ENCODE measurements around the gene ITGAV. TPM values are rescaled to one million over a fixed set of nuclear protein-coding genes. Genes with fewer than 3 reads are reported as not detected.

ITGAV gene
- total and polyA plus RNA-seq, 7 donors: 3.6 to 117 (median 67.1) TPM

DNA sequence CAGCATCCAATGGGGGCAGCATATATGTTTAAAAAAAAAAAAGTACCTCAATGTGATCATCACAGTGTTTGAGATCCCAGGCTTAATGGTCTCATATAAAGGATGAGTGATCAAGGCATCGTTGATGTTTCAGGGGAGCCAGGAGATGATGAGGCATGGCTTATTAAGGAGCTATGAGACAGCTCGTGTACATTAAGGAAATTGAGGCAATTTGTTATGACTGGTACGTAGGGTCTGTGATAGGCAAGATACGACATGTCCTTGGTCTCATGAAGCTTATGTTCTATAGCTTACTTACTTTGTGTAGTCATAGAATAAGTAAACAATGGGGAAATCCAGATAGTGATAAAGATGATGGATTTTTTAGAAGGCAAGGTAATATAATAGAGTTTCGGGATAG, 54.9 kb downstream of the ITGAV start:
- peaks cover 0 to 56% (median 0%) of the 10 kb centered on the region in 4 donors for H3K36me3 ChIP-seq
- no peaks in the 10 kb centered on the region for H3K27me3 ChIP-seq
- H3K9me3 ChIP-seq: no peaks in the 10 kb centered on the region
- WGBS, 2 donors: 86 to 95% methylated on average over 5 of the region's 5 CpGs
- TF ChIP-seq, protein P1, sequence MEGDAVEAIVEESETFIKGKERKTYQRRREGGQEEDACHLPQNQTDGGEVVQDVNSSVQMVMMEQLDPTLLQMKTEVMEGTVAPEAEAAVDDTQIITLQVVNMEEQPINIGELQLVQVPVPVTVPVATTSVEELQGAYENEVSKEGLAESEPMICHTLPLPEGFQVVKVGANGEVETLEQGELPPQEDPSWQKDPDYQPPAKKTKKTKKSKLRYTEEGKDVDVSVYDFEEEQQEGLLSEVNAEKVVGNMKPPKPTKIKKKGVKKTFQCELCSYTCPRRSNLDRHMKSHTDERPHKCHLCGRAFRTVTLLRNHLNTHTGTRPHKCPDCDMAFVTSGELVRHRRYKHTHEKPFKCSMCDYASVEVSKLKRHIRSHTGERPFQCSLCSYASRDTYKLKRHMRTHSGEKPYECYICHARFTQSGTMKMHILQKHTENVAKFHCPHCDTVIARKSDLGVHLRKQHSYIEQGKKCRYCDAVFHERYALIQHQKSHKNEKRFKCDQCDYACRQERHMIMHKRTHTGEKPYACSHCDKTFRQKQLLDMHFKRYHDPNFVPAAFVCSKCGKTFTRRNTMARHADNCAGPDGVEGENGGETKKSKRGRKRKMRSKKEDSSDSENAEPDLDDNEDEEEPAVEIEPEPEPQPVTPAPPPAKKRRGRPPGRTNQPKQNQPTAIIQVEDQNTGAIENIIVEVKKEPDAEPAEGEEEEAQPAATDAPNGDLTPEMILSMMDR (IDR thresholded peaks at IDR 0.05): no peak
- no peak for TF ChIP-seq EP300 (IDR thresholded peaks at IDR 0.05)
- TF ChIP-seq POLR2AphosphoS5 (IDR thresholded peaks at IDR 0.05): no peak
- no peak for TF ChIP-seq POLR2A (IDR thresholded peaks at IDR 0.05)
- no peak overlapping the region for H3K27ac ChIP-seq
- H3K4me1 ChIP-seq: no peaks in the 10 kb centered on the region
- H3K4me3 ChIP-seq: no peak overlapping the region
- no peak for DNase-seq
- intact Hi-C loops (cut with DNase I): no loop called here

DNA sequence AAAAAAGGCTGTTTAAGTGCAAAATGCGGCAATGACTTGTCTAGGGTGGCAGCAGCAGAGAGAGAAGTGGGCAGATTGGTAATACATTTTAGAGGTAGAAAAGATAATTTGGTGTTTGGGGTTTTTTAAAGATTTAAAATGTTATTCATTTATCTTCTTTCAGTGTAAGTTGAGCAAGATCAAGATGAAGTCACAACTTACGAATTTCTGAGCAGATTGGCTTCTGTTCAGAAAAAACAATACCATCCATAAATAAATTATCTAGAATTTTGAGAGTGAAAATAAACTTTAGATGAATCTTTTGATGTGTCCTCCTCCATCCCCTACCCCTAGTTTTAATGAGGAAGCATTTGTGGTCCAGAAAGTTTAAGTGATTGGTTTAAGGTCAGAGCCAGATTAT, 56.1 kb downstream of the ITGAV start:
- intact Hi-C loops (cut with DNase I): no loop called here
- 87 to 89% methylated on average over 2 of the region's 2 CpGs for WGBS, 2 donors
- TF ChIP-seq, protein P1 (IDR thresholded peaks at IDR 0.05): no peak
- TF ChIP-seq POLR2AphosphoS5 (IDR thresholded peaks at IDR 0.05): no peak
- TF ChIP-seq POLR2A (IDR thresholded peaks at IDR 0.05): no peak

DNA sequence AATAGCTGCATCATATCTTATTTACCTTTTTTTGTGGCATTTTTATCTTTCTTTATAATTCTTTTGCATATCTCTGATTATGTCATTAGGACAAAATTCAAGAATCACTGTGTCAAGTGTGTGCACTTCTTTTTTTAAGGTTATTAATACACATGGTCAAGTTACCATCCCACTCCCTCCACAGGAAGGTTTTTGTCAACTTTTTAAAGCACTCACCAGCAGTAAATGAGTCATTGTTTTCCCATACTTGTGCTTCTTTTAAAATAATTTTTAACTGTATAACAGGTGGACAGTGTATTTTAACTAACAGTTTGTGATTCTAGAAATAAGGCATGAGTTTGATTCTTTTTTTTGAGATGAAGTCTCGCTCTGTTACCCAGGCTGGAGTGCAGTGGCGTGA, 58.3 kb downstream of the ITGAV start:
- WGBS, 2 donors: 95 to 96% methylated on average over 2 of the region's 2 CpGs
- Histone ChIP-seq H3K4me1 (no peaks in the 10 kb centered on the region), H3K9me3 (no peaks in the 10 kb centered on the region), H3K27me3 (no peaks in the 10 kb centered on the region), H3K27ac (no peak overlapping the region), H3K4me3 (no peak overlapping the region), H3K36me3 (peaks cover 0 to 39% (median 0%) of the 10 kb centered on the region in 4 donors)
- intact Hi-C loops (cut with DNase I): no loop called here
- DNase-seq: no peak
- no peak for TF ChIP-seq EP300 (IDR thresholded peaks at IDR 0.05)
- TF ChIP-seq POLR2AphosphoS5 (IDR thresholded peaks at IDR 0.05): no peak
- TF ChIP-seq, protein P1 (IDR thresholded peaks at IDR 0.05): no peak
- no peak for TF ChIP-seq POLR2A (IDR thresholded peaks at IDR 0.05)

More for the DNA sequence above, 56.1 kb downstream of the ITGAV start:
- Histone ChIP-seq H3K27ac (no peak overlapping the region), H3K4me3 (no peak overlapping the region), H3K36me3 (peaks cover 0 to 45% (median 0%) of the 10 kb centered on the region in 4 donors), H3K27me3 (no peaks in the 10 kb centered on the region), H3K4me1 (no peaks in the 10 kb centered on the region), H3K9me3 (no peaks in the 10 kb centered on the region)
- DNase-seq: no peak

DNA sequence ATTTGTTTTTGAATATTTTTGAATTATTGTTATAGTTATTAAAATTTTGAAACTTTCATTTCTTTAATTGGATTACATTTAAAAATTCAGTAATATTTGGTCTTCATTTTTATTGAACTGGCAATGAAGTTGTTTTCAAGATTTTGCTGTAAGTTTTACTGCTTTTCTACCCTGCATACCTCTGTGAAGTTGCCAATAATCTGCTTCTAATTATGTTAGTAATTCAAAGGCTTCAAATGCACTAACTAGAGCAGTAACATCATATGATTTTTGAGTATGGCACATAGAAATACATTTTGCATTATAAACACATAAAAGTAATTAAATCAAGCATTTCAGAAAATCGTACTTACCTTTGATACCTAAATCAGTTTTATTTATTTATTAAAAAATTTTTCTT, 63.7 kb downstream of the ITGAV start:
- peaks cover 0 to 53% (median 3%) of the 10 kb centered on the region in 4 donors for H3K36me3 ChIP-seq
- 92 to 97% methylated on average over 1 of the region's 1 CpG for WGBS, 2 donors
- no peak overlapping the region for H3K27ac ChIP-seq
- H3K9me3 ChIP-seq: no peaks in the 10 kb centered on the region
- TF ChIP-seq, protein P1 (IDR thresholded peaks at IDR 0.05): no peak
- no peak for TF ChIP-seq POLR2AphosphoS5 (IDR thresholded peaks at IDR 0.05)
- TF ChIP-seq EP300 (IDR thresholded peaks at IDR 0.05): no peak
- no peak for TF ChIP-seq POLR2A (IDR thresholded peaks at IDR 0.05)
- H3K27me3 ChIP-seq: no peaks in the 10 kb centered on the region
- DNase-seq: no peak
- intact Hi-C loops (cut with DNase I): no loop called here
- no peak overlapping the region for H3K4me3 ChIP-seq
- H3K4me1 ChIP-seq: no peaks in the 10 kb centered on the region

DNA sequence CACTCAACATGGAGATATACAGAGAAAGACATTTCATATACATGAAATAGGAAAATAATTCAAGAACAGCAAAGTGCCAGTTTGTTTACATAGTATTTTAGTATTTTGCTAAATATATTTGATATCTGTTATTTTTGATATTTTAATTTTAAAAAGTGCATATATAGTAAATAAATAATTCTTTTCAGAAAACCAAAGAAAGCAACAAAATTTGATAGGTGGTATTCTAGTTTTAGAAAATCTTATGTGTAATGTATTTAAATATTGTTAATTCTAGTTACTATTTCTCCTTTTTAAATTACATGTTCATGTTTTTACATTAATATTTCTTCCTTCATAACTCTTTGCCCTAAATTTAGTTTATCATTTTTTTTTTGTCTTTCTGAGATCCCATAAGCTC, 69.5 kb downstream of the ITGAV start:
- H3K27me3 ChIP-seq: no peaks in the 10 kb centered on the region
- H3K4me3 ChIP-seq: no peak overlapping the region
- H3K4me1 ChIP-seq: no peaks in the 10 kb centered on the region
- peaks cover 0 to 65% (median 3%) of the 10 kb centered on the region in 4 donors for H3K36me3 ChIP-seq
- H3K9me3 ChIP-seq: no peaks in the 10 kb centered on the region
- H3K27ac ChIP-seq: no peak overlapping the region
- DNase-seq: no peak
- TF ChIP-seq, protein P1 (IDR thresholded peaks at IDR 0.05): no peak
- TF ChIP-seq POLR2AphosphoS5 (IDR thresholded peaks at IDR 0.05) (no peak), EP300 (IDR thresholded peaks at IDR 0.05) (no peak), POLR2A (IDR thresholded peaks at IDR 0.05) (no peak)
- intact Hi-C loops (cut with DNase I): no loop called here

Data from sigmoid colon (tissue), 7 donors.